ENCODE results near the gene CLSTN2. TPM values are rescaled to one million over a fixed set of nuclear protein-coding genes. Genes with fewer than 3 reads are reported as not detected.

CLSTN2 gene
- total and polyA plus RNA-seq, 3 donors from 2014 or later, result 3.1 to 5.7 (median 3.8) TPM

- H3K4me1 ChIP-seq, result no peaks in the 10 kb centered on the region
- H3K4me3 ChIP-seq, result no peak overlapping the region
- H3K9me3 ChIP-seq, result no peaks in the 10 kb centered on the region
- TF ChIP-seq CTCF (IDR thresholded peaks at IDR 0.05) (no peak), POLR2A (IDR thresholded peaks at IDR 0.05) (no peak)
- WGBS, 2 donors, result 50 to 57% methylated on average over 3 of the region's 3 CpGs
- H3K27me3 ChIP-seq, result no peaks in the 10 kb centered on the region
- no peak overlapping the region for H3K27ac ChIP-seq
- DNase-seq, result no peak
- intact Hi-C loops (cut with DNase I; ENCODE audit: low total_unique reads), result no loop called here
- H3K36me3 ChIP-seq (ENCODE audit: low read depth, missing control alignments), result no peaks in the 10 kb centered on the region
Measured at GRCh38 chr3:140588558-140588957, 653.6 kb downstream of the CLSTN2 start.

- H3K27ac ChIP-seq, result peak overlapping the region in 1 of 2 donors; percentile 30
- no peak for TF ChIP-seq POLR2A (IDR thresholded peaks at IDR 0.05)
- TF ChIP-seq CTCF (IDR thresholded peaks at IDR 0.05), result no peak
- H3K36me3 ChIP-seq (ENCODE audit: low read depth, missing control alignments), result no peaks in the 10 kb centered on the region
- no peaks in the 10 kb centered on the region for H3K27me3 ChIP-seq
- WGBS, 2 donors, result 87 to 88% methylated on average over 3 of the region's 3 CpGs
- intact Hi-C loops (cut with DNase I; ENCODE audit: low total_unique reads), result loop anchor here (10.0 kb wide), 1 partner anchor 121 kb away; no protein-coding TSS in a partner anchor
- H3K4me1 ChIP-seq, result peaks cover 38% of the 10 kb centered on the region
- no peak overlapping the region for H3K4me3 ChIP-seq
- no peak for DNase-seq
- H3K9me3 ChIP-seq, result no peaks in the 10 kb centered on the region
Measured at GRCh38 chr3:140593766-140594165, 658.8 kb downstream of the CLSTN2 start.

GRCh38 chr3:140595295-140595694 is 660.3 kb downstream of the CLSTN2 start:
- 29 to 40% methylated on average over 2 of the region's 2 CpGs for WGBS, 2 donors
- H3K4me1 ChIP-seq, result peaks cover 38% of the 10 kb centered on the region
- H3K9me3 ChIP-seq, result no peaks in the 10 kb centered on the region
- H3K36me3 ChIP-seq (ENCODE audit: low read depth, missing control alignments), result no peaks in the 10 kb centered on the region
- DNase-seq, result peak; percentile 82
- TF ChIP-seq POLR2A (IDR thresholded peaks at IDR 0.05) (no peak), CTCF (IDR thresholded peaks at IDR 0.05) (no peak)
- H3K27me3 ChIP-seq, result no peaks in the 10 kb centered on the region
- peak overlapping the region in 1 of 2 donors; percentile 77 for H3K27ac ChIP-seq
- intact Hi-C loops (cut with DNase I; ENCODE audit: low total_unique reads), result loop anchor here (10.0 kb wide), 1 partner anchor 120 kb away; no protein-coding TSS in a partner anchor
- no peak overlapping the region for H3K4me3 ChIP-seq

- Histone ChIP-seq H3K36me3 (ENCODE audit: low read depth, missing control alignments) (no peaks in the 10 kb centered on the region), H3K27ac (peak overlapping the region in 1 of 2 donors; percentile 1), H3K27me3 (no peaks in the 10 kb centered on the region), H3K4me1 (peaks cover 38% of the 10 kb centered on the region), H3K4me3 (no peak overlapping the region), H3K9me3 (no peaks in the 10 kb centered on the region)
- intact Hi-C loops (cut with DNase I; ENCODE audit: low total_unique reads), result loop anchor here (10.0 kb wide), 1 partner anchor 117 kb away; no protein-coding TSS in a partner anchor
- DNase-seq, result no peak
- TF ChIP-seq CTCF (IDR thresholded peaks at IDR 0.05), result no peak
- TF ChIP-seq POLR2A (IDR thresholded peaks at IDR 0.05), result no peak
- 80 to 82% methylated on average over 3 of the region's 3 CpGs for WGBS, 2 donors
Measured at GRCh38 chr3:140597364-140597763, 662.4 kb downstream of the CLSTN2 start.

GRCh38 chr3:140597792-140598191 is 662.8 kb downstream of the CLSTN2 start:
- H3K4me1 ChIP-seq, result peaks cover 38% of the 10 kb centered on the region
- no peaks in the 10 kb centered on the region for H3K27me3 ChIP-seq
- H3K27ac ChIP-seq, result peak overlapping the region in 1 of 2 donors; percentile 1
- H3K9me3 ChIP-seq, result no peaks in the 10 kb centered on the region
- H3K36me3 ChIP-seq (ENCODE audit: low read depth, missing control alignments), result no peaks in the 10 kb centered on the region
- no peak overlapping the region for H3K4me3 ChIP-seq
- WGBS, 2 donors, result 38 to 53% methylated on average over 2 of the region's 2 CpGs
- DNase-seq, result peak; percentile 44
- TF ChIP-seq POLR2A (IDR thresholded peaks at IDR 0.05) (no peak), CTCF (IDR thresholded peaks at IDR 0.05) (no peak)
- intact Hi-C loops (cut with DNase I; ENCODE audit: low total_unique reads), result loop anchor here (10.0 kb wide), 1 partner anchor 117 kb away; no protein-coding TSS in a partner anchor
